Fibroblast of skin of left biceps (primary cell): Measurements from ENCODE around the gene DOK7.

ENCODE experiments used
- DNase-seq, 2 experiments: peaks; one replicate each; pipeline ENCODE4 v3.0.0-alpha.2; 2013; ENCODE audit warnings: low read depth in 2 of 2

Gene DOK7

GRCh38 chr4:3487861-3488260 lies 24.8 kb downstream of the DOK7 start:
- no peak for DNase-seq

GRCh38 chr4:3488820-3489219 lies 25.7 kb downstream of the DOK7 start:
- DNase-seq, result no peak

DNA sequence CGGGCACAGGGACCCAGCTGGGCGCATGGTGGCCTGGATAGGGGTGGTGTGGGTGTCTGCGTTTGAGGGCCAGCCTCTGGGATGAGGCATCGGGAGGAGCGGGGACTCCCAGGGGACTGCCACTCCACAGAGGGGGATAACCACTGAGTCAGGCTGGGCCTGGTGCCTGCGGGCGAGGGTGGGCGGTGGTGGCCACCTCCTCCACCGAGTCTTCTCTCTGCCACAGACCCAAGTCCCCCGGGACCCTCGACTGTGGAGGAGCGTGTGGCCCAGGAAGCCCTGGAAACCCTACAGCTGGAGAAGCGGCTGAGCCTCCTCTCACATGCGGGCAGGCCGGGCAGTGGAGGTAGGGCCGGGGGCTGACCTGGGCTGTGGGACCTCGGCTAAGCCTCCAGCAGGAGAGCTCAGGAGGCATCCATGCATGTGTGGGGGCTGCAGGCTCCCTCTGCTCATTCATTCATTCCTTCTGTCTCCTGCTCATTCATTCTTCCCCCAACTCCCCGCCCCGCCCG lies 26.4 kb downstream of the DOK7 start:
- no peak for DNase-seq

GRCh38 chr4:3491681-3492405 lies 28.7 kb downstream of the DOK7 start:
- peak; percentile 5 to 6 for DNase-seq

- DNase-seq, result no peak
Observed at GRCh38 chr4:3492741-3493719, 29.9 kb downstream of the DOK7 start.

GRCh38 chr4:3493720-3494461 lies 30.8 kb downstream of the DOK7 start:
- no peak for DNase-seq

- DNase-seq, result no peak
Observed at GRCh38 chr4:3494462-3494871, 31.4 kb downstream of the DOK7 start.

DNA sequence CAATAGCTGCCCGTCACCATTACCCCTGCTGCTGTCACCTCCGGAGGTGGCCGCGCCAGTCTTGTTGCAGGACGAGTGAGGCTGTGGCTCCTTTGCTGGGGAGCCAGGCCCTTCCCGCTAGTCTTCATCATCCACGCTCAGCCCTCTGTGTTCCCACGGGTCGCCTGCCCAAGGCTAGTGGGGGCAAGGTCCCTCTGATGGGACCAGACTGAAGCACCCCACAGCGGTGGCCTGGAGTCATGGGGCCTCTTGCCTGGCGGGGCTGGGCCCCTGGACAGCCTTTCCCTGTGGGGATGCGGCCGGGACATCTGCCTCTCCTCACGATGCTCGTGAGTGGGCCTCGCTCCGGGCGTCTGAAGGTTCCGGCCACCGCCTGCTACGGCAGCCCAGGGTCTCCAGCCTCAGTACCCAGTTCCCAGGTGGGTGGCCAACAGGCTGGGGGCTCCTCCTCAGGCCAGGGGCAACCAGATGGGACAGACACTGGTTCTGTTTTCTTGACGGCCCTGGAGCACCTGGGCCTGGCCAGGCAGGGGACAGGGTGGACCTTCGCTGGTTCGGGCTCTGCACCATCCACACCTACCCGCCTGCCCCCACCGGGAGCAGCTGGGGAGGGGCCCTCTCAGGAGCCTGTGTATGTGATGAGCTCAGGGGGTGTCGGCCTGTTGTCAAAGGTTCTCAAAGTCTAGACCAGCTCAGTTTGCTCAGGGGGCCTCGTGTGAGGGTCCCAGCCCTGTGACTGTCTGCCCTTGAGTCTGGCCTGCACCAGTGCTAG lies 32.3 kb downstream of the DOK7 start:
- DNase-seq, result no peak

- no peak for DNase-seq
Observed at GRCh38 chr4:3496021-3496420, 32.9 kb downstream of the DOK7 start.

GRCh38 chr4:3497095-3497494 lies 34.0 kb downstream of the DOK7 start:
- no peak for DNase-seq

DNA sequence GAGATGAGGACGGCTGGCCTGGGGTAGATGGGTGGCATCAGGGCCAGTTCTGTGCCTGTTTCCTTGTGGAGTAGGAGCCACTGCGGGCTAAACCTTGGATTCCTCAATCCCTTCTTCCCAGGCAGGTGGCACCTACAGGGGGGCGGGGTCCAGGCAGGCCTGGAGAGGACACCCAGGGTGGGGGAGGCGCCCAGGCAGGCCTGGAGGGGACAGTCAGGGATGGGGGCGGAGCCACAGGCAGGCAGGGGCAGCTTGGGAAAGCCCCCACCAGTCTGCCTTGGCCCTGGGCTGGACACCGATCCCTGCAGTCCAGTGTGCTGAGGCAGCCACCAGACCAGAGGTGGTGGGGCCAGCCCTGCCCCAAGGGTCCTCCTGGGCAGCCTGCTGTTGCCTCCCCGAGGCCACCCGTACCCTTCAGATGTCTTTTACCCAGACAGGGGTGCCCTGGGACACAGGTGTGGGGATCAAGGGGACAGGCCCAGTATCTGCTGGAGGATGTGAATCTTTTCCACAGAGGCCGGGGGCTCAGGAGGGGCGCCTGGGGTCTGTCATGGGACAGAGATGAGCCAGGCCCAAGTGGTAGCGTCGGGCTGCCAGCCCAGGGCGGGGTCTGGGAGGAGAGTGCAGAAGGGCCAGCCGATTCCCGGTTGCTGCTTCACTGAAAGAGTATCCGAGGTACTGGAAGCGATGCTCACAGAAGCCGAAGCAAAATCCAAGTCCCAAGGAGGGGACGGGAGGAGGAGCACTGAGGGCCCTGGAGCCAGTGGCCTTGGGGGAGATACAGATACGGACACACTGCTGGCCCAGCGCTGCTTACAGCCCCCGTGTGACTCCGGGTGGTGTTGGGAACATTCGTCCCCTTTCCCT lies 34.6 kb downstream of the DOK7 start:
- no peak for DNase-seq

- DNase-seq, result no peak
Observed at GRCh38 chr4:3498407-3498806, 35.3 kb downstream of the DOK7 start.

GRCh38 chr4:3498901-3499510 lies 35.9 kb downstream of the DOK7 start:
- DNase-seq, result no peak

GRCh38 chr4:3499710-3500109 lies 36.6 kb downstream of the DOK7 start:
- DNase-seq, result no peak

DNA sequence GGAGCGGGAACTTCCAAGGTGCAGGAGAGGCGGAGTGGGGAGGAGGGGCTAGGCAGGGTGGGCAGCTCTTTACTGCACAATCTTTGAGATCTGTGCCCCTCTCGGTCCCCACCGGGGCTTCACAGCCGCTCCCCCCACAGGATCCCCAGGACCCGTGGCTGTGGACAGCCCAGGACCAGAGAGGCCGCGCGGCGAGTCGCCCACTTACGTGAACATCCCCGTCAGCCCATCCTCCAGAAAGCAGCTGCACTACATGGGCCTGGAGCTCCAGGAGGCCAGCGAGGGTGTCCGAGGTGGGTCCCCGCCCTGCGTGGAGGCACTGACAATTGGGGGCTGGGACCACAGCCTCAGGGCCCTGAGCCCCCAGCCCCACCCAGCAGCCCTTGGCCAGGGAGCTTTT lies 37.0 kb downstream of the DOK7 start:
- DNase-seq, result no peak

DNA sequence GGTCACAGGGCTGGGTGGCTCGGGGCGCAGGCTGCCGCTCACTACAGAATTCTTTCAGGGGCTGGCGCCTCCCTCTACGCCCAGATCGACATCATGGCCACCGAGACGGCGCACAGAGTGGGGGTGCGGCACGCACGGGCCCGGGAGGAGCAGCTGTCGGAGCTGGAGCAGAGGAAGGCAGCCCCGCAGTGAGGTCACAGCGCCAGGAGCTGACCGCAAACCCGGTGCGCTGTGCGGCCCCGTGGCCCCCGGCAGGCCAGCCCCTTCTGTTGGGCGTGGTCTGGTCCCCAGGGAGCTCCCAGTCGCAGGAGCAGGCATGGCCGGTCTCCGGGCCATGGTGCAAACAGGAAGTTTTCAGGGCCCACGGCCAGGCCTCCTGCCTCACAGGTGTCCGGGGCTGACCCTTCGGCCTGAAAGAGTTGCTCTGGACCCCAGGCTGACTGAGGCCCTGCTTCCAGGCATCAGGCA lies 37.6 kb downstream of the DOK7 start:
- DNase-seq, result no peak

- DNase-seq, result no peak
Observed at GRCh38 chr4:3501126-3501824, 38.2 kb downstream of the DOK7 start.

DNA sequence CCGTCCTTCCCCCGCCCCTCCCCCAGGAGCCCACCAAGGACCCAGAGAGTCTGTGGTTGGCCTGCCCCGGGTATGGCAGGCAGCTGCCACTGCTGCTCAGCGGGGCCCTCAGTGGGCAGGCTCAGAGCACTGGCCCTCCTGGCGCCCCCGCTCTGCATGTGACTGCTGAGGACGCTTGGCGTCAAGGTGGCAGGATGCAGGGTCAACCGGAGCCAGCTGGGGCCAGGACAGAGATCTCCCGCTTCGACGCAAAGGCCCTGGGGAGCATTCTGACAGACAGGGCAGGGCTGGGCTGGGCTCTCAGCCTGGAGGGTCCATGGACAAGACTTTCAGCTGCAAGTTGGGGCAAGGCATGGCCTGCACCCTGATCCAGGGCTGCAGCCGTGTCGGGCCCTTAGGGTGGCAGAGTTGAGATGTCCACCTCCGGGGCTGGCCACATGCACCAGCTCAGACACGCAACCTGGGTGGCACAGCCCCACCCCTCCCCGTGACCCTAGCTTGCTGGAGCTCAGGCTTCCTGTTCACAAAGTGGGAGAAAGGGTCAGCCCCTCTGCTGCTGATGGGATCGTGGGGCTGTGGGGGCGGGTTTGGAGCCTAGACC lies 38.8 kb downstream of the DOK7 start:
- no peak for DNase-seq
